Parathyroid adenoma (tissue), 2 donors: ENCODE results near the gene KLHL29.

Experiments
- H2AFZ ChIP-seq: fragments of 300-600 bp; sonication (generic); one replicate; pipeline ENCODE4 v1.7.0; 2017; ENCODE audit warnings: antibody characterized with exemption, mild to moderate bottlenecking
- H3K27ac ChIP-seq: fragments of 300-600 bp; sonication (generic); one replicate; pipeline ENCODE4 v1.7.0; 2017
- H3K27me3 ChIP-seq: fragments of 300-600 bp; sonication (generic); one replicate; pipeline ENCODE4 v1.7.0; 2017; ENCODE audit warnings: low read length; ENCODE audit not compliant: control insufficient read depth, insufficient read depth
- H3K36me3 ChIP-seq: fragments of 300-600 bp; sonication (generic); one replicate; pipeline ENCODE4 v1.7.0; 2017; ENCODE audit warnings: low read length; ENCODE audit not compliant: control insufficient read depth, insufficient read depth
- H3K4me1 ChIP-seq: fragments of 300-600 bp; sonication (generic); one replicate; pipeline ENCODE4 v1.7.0; 2017; ENCODE audit warnings: control low read depth
- H3K4me2 ChIP-seq: fragments of 300-600 bp; sonication (generic); one replicate; pipeline ENCODE4 v1.7.0; 2017; ENCODE audit warnings: low read length
- H3K4me3 ChIP-seq: fragments of 300-600 bp; sonication (generic); one replicate; pipeline ENCODE4 v1.7.0; 2017; ENCODE audit warnings: low read depth, low read length
- H3K79me2 ChIP-seq: fragments of 300-600 bp; sonication (generic); one replicate; pipeline ENCODE4 v1.7.0; 2017; ENCODE audit warnings: control low read depth
- H3K9ac ChIP-seq: fragments of 300-600 bp; sonication (generic); one replicate; pipeline ENCODE4 v1.7.0; 2017; ENCODE audit warnings: mild to moderate bottlenecking
- H3K9me3 ChIP-seq: fragments of 300-600 bp; sonication (generic); one replicate; pipeline ENCODE4 v1.7.0; 2017; ENCODE audit warnings: low read length; ENCODE audit not compliant: control insufficient read depth
- CTCF ChIP-seq: fragments of 300-600 bp; sonication (generic); IDR thresholded peaks from one replicate; pipeline ENCODE4 v1.7.0; 2017; ENCODE audit warnings: antibody characterized with exemption, mild to moderate bottlenecking
- donor health status: primary hyperparathyroidism.

KLHL29 gene

DNA sequence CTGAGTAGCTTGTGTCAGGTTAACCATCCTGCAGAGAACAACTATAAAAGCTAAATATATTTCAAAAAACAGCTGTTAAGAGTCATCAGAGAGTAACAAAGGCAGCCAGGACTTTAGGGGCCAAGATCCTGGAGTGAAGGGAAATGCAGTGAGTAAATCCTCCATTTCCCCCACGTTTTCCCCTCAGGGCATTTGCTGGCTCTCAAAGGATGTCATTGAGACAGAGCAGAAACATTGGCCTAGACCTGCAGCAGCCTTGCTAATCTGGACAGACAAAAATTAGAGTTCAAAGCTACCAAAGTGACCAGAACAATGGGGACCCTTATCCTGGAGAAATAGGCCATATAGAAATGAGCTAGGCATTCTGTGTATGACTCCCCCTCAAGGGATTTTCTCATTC lies 21.1 kb upstream of the KLHL29 start:
- Histone ChIP-seq H3K9ac (no peak overlapping the region), H3K9me3 (no peaks in the 10 kb centered on the region), H3K36me3 (no peaks in the 10 kb centered on the region), H2AFZ (no peak overlapping the region), H3K79me2 (no peaks in the 10 kb centered on the region), H3K4me1 (no peaks in the 10 kb centered on the region), H3K27me3 (no peaks in the 10 kb centered on the region), H3K4me2 (no peak overlapping the region), H3K27ac (no peak overlapping the region), H3K4me3 (no peak overlapping the region)
- TF ChIP-seq CTCF: no peak

GRCh38 chr2:23366720-23367119 lies 18.3 kb upstream of the KLHL29 start:
- Histone ChIP-seq H3K4me3 (no peak overlapping the region), H3K9ac (no peak overlapping the region), H3K27ac (no peak overlapping the region), H2AFZ (no peak overlapping the region), H3K36me3 (no peaks in the 10 kb centered on the region), H3K27me3 (no peaks in the 10 kb centered on the region), H3K9me3 (no peaks in the 10 kb centered on the region), H3K4me2 (no peak overlapping the region), H3K79me2 (no peaks in the 10 kb centered on the region), H3K4me1 (no peaks in the 10 kb centered on the region)
- no peak for TF ChIP-seq CTCF

DNA sequence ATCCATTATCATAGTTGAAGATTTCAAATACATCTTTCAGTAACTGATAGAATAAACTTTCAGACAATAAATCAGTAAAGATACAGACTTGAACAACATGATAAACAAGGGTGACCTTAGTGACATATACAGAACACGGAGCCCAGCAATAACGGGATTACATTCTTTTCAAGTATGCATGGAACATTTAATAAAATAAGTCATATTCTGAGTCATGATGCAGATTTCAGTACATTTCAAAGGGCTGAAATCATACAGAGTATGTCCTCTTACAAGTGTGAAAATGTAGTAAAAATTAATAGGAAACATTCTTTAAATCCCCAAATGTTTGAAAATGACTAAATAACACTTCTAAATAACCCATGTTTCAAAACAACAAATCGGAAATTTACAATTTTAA lies 17.2 kb upstream of the KLHL29 start:
- no peak overlapping the region for H3K27ac ChIP-seq
- H3K4me3 ChIP-seq: no peak overlapping the region
- no peaks in the 10 kb centered on the region for H3K4me1 ChIP-seq
- no peaks in the 10 kb centered on the region for H3K36me3 ChIP-seq
- no peaks in the 10 kb centered on the region for H3K9me3 ChIP-seq
- no peak overlapping the region for H3K9ac ChIP-seq
- H2AFZ ChIP-seq: no peak overlapping the region
- H3K4me2 ChIP-seq: no peak overlapping the region
- H3K27me3 ChIP-seq: no peaks in the 10 kb centered on the region
- TF ChIP-seq CTCF: no peak
- no peaks in the 10 kb centered on the region for H3K79me2 ChIP-seq

GRCh38 chr2:23373666-23374065 lies 11.3 kb upstream of the KLHL29 start:
- TF ChIP-seq CTCF: no peak
- Histone ChIP-seq H3K27ac (no peak overlapping the region), H3K27me3 (no peaks in the 10 kb centered on the region), H3K4me3 (no peak overlapping the region), H3K9me3 (no peaks in the 10 kb centered on the region), H3K36me3 (no peaks in the 10 kb centered on the region), H3K4me2 (no peak overlapping the region), H3K79me2 (no peaks in the 10 kb centered on the region), H2AFZ (no peak overlapping the region), H3K9ac (no peak overlapping the region), H3K4me1 (no peaks in the 10 kb centered on the region)

DNA sequence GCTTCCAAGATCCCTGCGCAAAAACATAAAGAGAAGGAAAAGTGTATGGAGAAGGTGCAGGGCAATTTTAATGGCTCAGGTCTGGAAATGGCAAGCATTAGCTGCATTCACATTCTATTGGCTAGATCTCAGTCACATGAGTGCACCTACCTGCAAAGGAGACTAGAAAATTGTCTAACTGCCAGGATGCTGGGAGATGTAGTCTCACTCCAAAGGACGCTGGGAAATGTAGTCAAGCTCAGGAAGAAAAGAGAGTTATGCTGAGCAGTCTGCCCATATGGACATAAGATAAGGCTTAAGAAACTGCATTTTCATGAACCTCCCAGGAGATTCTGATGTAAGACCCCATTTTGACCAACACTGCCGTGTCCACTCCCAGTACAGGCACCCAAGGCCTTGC lies 9.5 kb upstream of the KLHL29 start:
- Histone ChIP-seq H2AFZ (no peak overlapping the region), H3K4me3 (no peak overlapping the region), H3K4me1 (no peaks in the 10 kb centered on the region), H3K9ac (no peak overlapping the region), H3K36me3 (no peaks in the 10 kb centered on the region), H3K27me3 (no peaks in the 10 kb centered on the region), H3K4me2 (no peak overlapping the region), H3K9me3 (no peaks in the 10 kb centered on the region), H3K27ac (no peak overlapping the region), H3K79me2 (no peaks in the 10 kb centered on the region)
- no peak for TF ChIP-seq CTCF
